HEK293 (cell line): ENCODE results near the gene CFAP57.

Source experiments
- CTCF ChIA-PET: fragments of 350-600 bp; formaldehyde crosslinking; extraction: SDS; loops from one replicate; lab custom pipeline; 2021; ENCODE audit warnings: antibody characterized with exemption; lab: Yijun Ruan, JAX
- POLR2A ChIA-PET: fragments of 300-600 bp; formaldehyde crosslinking; extraction: SDS; loops from one replicate; lab custom pipeline; 2020; ENCODE audit warnings: antibody characterized with exemption, inconsistent platforms; lab: Yijun Ruan, JAX
- H3K27ac ChIP-seq: fragments of 200-500 bp; sonication (Bioruptor generic); 2 replicates; pipeline ENCODE4 v1.5.1; 2014; ENCODE audit warnings: low read depth, low read length, control low read depth, inconsistent platforms; ENCODE audit errors: extremely low read depth
- H3K36me3 ChIP-seq, 2 experiments: fragments of 200-500 bp in 1 of 2; sonication (Bioruptor generic) in 1 of 2; 1 replicate in 1 of 2; 2 replicates in 1 of 2; pipeline ENCODE4 v1.5.1; 2014 to 2017; ENCODE audit warnings: inconsistent platforms in 2 of 2, low read length in 2 of 2; ENCODE audit not compliant: control insufficient read depth in 2 of 2, insufficient read depth in 1 of 2
- H3K4me1 ChIP-seq: fragments of 200-500 bp; sonication (Bioruptor generic); 2 replicates; pipeline ENCODE4 v1.5.1; 2014; ENCODE audit warnings: mild to moderate bottlenecking, low read length, inconsistent platforms; ENCODE audit not compliant: control insufficient read depth, insufficient read depth
- H3K4me3 ChIP-seq: 2 replicates; pipeline ENCODE4 v1.5.1; 2011; ENCODE audit warnings: low read depth, mild to moderate bottlenecking, control low read depth, low read length, moderate library complexity
- H3K9me3 ChIP-seq: fragments of 200-500 bp; sonication (Bioruptor generic); 2 replicates; pipeline ENCODE4 v1.5.1; 2014; ENCODE audit warnings: low read depth, low read length, inconsistent platforms; ENCODE audit not compliant: control insufficient read depth, insufficient read depth
- ATF2 ChIP-seq: fragments of 450-650 bp; formaldehyde crosslinking; IDR thresholded peaks from 2 replicates; pipeline ENCODE4 v1.5.1; 2016; ENCODE audit warnings: missing biosample characterization, missing genetic modification characterization, low read depth
- CTCF ChIP-seq: fragments of 450-650 bp; formaldehyde crosslinking; IDR thresholded peaks from 2 replicates; pipeline ENCODE4 v1.5.1; 2016; ENCODE audit warnings: missing biosample characterization, missing genetic modification characterization
- GLI4 ChIP-seq: fragments of 450-650 bp; formaldehyde crosslinking; IDR thresholded peaks from 2 replicates; pipeline ENCODE4 v1.5.1; 2016; ENCODE audit warnings: missing biosample characterization, missing genetic modification characterization
- SCRT1 ChIP-seq: fragments of 450-650 bp; formaldehyde crosslinking; IDR thresholded peaks from 2 replicates; pipeline ENCODE4 v1.5.1; 2016; ENCODE audit warnings: missing biosample characterization, missing genetic modification characterization, borderline replicate concordance
- TSHZ1 ChIP-seq: fragments of 450-650 bp; formaldehyde crosslinking; IDR thresholded peaks from 2 replicates; pipeline ENCODE4 v1.5.1; 2016; ENCODE audit warnings: missing biosample characterization, missing genetic modification characterization, borderline replicate concordance
- ZNF114 ChIP-seq: fragments of 450-650 bp; formaldehyde crosslinking; IDR thresholded peaks from 2 replicates; pipeline ENCODE4 v1.5.0; 2017; ENCODE audit warnings: missing biosample characterization, missing genetic modification characterization
- ZNF16 ChIP-seq: fragments of 450-650 bp; formaldehyde crosslinking; IDR thresholded peaks from 2 replicates; pipeline ENCODE4 v1.5.1; 2016; ENCODE audit warnings: low read depth, missing biosample characterization, missing genetic modification characterization
- ZNF175 ChIP-seq: fragments of 450-650 bp; formaldehyde crosslinking; IDR thresholded peaks from 2 replicates; pipeline ENCODE4 v1.5.1; 2016; ENCODE audit warnings: missing biosample characterization, missing genetic modification characterization
- ZNF18 ChIP-seq: fragments of 450-650 bp; formaldehyde crosslinking; IDR thresholded peaks from 2 replicates; pipeline ENCODE4 v1.5.1; 2016; ENCODE audit warnings: missing biosample characterization, missing genetic modification characterization
- ZNF266 ChIP-seq: fragments of 450-650 bp; formaldehyde crosslinking; IDR thresholded peaks from 2 replicates; pipeline ENCODE4 v1.5.1; 2016; ENCODE audit warnings: missing biosample characterization, missing genetic modification characterization, low read depth
- ZNF341 ChIP-seq: fragments of 450-650 bp; formaldehyde crosslinking; IDR thresholded peaks from 2 replicates; pipeline ENCODE4; 2016; ENCODE audit warnings: low read depth, missing biosample characterization, missing genetic modification characterization
- ZNF391 ChIP-seq: fragments of 450-650 bp; formaldehyde crosslinking; IDR thresholded peaks from 2 replicates; pipeline ENCODE4 v1.5.1; 2016; ENCODE audit warnings: low read depth, missing biosample characterization, missing genetic modification characterization, borderline replicate concordance
- ZNF514 ChIP-seq: fragments of 450-650 bp; formaldehyde crosslinking; IDR thresholded peaks from 2 replicates; pipeline ENCODE4 v1.5.1; 2016; ENCODE audit warnings: missing biosample characterization, missing genetic modification characterization
- ZNF521 ChIP-seq: fragments of 450-650 bp; formaldehyde crosslinking; IDR thresholded peaks from 2 replicates; pipeline ENCODE4 v1.5.1; 2017; ENCODE audit warnings: missing biosample characterization, mild to moderate bottlenecking, missing genetic modification characterization
- ZNF530 ChIP-seq: fragments of 450-650 bp; formaldehyde crosslinking; IDR thresholded peaks from 2 replicates; pipeline ENCODE4 v1.5.1; 2016; ENCODE audit warnings: low read depth, missing biosample characterization, missing genetic modification characterization
- ZSCAN4 ChIP-seq: fragments of 450-650 bp; formaldehyde crosslinking; IDR thresholded peaks from 2 replicates; pipeline ENCODE4 v1.5.1; 2017; ENCODE audit warnings: missing biosample characterization, missing genetic modification characterization

CFAP57 gene

GRCh38 chr1:43243299-43243698 is 71.2 kb downstream of the CFAP57 start (continued):
- no peak for TF ChIP-seq TSHZ1 (tag by site-specific recombination)
- no peak for TF ChIP-seq ZNF16 (tag by site-specific recombination)
- TF ChIP-seq ZNF175 (tag by site-specific recombination) = no peak
- TF ChIP-seq, all 188 proteins: peak for 0

GRCh38 chr1:43246466-43247213 is 74.5 kb downstream of the CFAP57 start:
- Histone ChIP-seq H3K4me3 (no peak overlapping the region), H3K27ac (no peak overlapping the region), H3K36me3 (no peaks in the 10 kb centered on the region), H3K9me3 (no peaks in the 10 kb centered on the region)
- POLR2A ChIA-PET = no interaction called here
- TF ChIP-seq CTCF (tag by site-specific recombination) (no peak), ZNF18 (tag by site-specific recombination) (no peak), ZNF114 (tag by site-specific recombination) (no peak), ZSCAN4 (tag by site-specific recombination) (no peak), ZNF266 (no peak), ATF2 (tag by site-specific recombination) (no peak), ZNF391 (tag by site-specific recombination) (no peak), SCRT1 (no peak), GLI4 (tag by site-specific recombination) (no peak), ZNF521 (tag by site-specific recombination) (no peak), ZNF514 (tag by site-specific recombination) (no peak), ZNF530 (tag by site-specific recombination) (no peak), ZNF341 (no peak)
- TF ChIP-seq, all 188 proteins: peak for 0
- no peaks in the 10 kb centered on the region for H3K4me1 ChIP-seq
- CTCF ChIA-PET = interaction anchor here (0.6 kb wide), 1 partner anchor 72 kb away, joined by 4 read pairs; no protein-coding TSS in a partner anchor
